Activated T-cell treated with anti-CD3 and anti-CD28 coated beads for 4 hours (primary cell): ENCODE data around the gene GSX2.

Source experiments
- DNase-seq: peaks from one replicate; pipeline ENCODE4 v3.0.0-alpha.2; 2020

GSX2 gene

DNA sequence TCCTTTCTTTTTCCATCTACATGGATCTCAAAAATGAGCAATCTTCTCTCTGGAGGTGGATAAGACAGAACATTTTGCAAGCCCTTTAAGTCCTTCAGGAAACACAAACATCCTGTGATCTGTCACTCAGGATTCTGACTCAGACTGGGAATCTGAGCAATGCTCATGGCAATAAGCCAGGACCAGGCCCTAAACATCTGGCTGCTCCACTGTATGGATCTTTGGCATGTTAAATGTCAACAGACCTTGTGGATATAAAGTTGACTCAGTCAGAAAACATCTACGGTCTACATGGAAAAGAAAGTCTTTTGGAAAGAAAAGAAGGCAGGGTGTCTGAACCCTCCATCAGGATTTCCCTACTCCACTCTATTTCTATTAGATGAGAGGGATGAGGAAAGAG lies 17.8 kb upstream of the GSX2 start:
- no peak for DNase-seq

DNA sequence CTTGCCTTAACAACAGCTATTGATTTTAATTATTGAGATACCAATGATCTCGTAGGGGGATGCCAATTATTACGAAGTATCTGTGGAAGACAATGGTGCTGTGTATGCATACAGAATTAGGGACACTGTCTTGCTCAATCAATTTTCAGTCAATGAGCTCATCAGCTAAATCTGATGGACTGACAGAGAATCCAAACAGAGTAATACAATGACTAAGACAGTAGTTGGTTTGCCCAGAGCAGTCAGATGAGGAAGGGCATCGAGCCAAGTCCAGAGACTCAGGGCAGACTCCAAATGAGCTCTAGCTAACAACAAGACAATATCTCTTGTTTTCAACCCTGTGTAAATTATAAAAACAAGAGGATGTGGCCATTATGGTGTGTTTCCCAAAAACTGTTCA lies 14.7 kb upstream of the GSX2 start:
- DNase-seq: no peak

DNA sequence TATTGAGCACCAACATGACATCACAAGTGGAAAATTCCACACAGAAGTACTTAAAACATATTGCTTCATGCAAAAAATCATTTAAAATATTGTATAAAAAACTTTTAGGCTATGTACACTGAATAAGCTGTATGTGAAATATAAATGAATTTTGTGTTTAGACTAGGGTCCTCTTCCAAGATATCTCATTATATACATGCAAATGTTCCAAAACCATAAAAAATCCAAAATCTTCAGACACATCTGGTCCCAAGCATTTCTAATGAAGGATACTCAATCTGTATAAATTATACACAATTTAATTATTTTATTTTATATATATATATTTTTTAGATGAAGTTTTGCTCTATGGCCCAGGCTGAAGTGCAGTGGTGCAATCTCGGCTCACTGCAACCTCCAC lies 10.1 kb upstream of the GSX2 start:
- no peak for DNase-seq

DNA sequence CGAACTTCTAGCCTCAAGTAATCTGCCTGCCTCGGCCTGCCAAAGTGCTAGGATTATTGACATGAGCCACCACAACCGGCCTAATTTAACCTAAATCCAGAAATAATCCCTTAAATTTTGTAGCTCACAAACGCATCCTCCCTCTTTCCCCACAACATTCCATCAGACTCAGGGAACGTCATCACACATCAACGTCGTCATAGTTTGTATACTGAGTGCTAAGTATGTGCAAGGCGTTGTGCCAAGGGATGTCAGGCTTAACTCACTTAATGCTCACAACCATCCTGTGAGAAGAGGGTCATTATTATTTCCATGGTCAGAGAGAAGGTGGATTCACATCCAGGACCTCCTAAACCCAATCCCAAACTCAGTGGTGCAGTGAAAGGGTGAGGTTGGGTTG lies 9.6 kb upstream of the GSX2 start:
- DNase-seq: no peak

DNA sequence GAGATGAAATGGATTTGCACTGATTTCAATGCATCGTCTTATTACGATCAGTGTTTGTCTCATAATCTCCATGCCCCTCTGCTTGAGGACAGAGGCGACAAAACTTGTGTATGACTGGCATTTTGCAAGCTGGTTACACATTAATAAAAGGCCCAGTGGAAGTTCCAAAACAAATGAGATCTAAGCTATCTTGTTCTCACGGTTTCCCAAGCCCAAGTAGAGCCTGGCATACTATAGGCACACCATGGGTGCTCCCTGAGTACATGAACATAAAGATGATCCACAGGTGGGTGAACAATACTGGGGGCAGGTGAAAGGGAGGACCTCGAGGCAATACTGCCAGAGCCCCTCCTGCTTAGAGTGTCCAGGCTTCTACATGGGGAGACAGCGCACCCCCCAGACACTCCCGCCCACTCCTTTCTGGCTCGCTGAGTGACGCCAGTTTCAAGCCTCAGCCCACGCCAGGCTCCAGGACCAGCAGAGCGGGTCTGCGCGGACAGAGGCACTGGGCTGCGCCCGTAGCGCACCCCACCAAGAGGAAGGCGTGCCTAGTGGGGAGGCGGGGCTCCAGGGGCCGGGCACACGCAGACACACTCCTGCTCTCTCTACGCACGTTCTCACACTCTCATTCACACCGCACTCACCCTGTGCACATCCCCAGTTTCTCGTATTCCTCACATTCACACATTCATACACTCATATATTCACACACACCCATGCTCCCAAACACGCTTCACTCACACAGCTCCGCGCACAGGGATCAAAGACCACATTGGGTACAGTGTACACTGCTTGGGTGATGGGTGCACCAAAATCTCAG lies 8.9 kb upstream of the GSX2 start:
- DNase-seq: no peak

DNA sequence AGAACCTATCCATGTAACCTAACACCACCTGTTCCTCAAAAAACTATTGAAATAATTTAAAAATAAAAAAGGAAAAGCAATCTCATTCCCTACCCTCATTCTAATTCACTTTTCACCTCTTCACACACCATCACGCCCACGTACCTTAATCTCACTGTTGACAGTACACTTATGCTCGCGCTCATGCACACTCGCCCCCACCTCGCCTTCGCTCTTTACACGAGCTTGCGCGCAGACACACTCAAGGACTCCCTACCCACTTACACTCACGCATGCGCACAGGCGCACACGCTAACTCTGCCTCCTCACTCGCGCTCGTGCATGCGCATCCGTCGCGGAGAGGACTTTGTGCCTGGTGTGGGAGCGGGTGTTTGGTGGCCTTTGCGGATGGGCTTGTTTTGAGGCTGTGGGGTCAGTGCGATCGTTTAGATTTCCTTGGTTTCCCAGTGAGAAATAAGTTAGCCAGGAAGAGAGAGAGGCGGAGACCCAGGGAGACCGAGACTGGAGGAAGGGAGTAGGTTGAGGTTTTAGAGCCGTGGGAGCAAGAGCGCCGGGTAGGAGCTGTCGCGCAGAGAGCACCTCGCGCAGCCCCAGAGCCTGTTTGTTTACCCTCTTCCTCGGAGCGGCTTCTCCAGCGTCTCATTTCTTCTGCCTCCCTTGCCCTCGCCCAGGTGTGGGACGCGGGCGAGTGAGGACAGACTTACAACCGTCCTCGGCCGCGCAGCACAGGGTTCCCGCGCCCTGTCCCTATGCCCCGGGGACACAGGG lies 8.1 kb upstream of the GSX2 start:
- DNase-seq: peak; percentile 80

DNA sequence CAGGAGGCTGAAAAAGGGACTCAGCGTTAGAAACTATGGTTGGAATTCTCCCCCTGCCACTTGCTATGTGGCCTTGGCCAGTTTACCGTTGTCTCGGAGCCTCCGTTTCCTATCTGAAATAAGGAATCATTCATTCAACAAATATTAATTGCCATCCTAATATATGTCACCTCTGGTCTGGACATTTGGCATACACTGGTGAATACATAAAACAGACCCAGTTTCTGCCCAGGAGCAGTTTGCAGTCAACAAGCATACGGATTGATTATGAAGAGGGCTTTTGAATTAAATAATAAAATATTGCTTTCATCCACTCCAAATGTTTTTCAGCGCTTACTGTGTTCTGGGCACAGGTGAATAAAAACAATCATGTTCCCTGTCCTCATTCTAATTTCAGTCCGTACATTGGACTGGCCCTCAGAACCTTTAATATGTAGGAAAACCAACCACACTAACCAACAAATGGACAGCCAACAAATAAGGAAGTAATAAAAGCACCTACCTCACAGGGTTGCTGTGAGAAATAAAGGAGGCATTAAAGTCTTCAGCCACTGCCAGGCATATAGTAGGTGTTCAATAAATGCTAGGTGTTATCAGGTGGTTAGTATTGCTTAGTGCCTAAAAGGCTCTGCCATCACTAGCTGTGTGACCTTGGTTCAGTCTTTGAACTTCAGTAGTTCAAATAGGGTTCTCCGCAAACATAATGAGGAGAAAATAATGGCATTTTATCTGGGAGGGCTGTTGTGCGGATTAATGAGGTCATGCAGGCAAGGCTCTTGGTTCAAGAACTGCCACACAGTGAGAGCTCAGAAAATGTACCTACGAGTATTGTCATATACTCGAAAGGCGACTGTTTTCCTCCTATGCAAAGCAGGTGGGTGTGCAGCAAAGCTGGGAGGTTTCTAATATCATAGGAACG lies 7.3 kb upstream of the GSX2 start:
- no peak for DNase-seq

DNA sequence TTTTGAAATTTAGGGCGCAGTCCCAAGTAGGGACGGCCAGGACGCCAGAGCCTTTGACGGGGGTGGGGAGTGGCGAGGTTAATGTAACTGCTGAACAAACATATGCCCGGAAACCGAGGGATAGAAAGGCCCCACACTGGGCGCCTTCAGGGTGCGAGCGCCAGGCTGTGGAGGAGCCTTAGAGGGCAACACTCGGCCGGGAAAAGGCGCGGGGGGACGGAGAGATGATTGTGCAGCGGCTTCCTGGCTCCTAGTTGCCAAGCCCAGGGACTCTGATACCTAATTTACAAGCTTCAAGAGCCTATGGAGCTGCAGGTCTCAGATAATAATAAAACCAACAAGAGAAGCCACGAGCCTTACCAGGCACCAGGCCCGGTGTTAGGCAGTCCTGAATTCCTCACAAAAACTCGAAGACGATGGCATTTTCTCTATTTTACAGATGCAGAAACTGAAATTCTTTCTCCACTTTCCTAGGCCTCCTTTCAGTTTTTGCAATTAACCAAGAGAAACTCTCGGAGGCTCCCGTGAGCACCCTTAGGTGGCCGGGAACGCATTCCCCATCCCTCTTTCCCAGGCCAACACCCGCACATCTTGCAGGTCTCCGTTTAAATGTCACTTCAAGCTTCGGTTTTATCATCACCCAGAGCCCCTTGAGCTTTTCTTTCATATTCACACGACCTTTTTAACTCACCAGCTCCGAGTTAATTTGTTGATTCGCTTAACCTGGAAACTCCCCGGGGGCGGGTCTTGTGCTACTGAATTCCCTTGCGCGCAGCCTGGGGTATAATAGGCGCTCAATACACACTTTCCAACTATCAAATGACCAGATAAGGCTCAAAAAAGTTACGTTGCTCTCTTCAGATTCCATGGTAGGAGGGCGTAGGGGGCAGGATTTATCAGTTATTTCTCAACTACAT lies 6.4 kb upstream of the GSX2 start:
- DNase-seq: peak; percentile 30

DNA sequence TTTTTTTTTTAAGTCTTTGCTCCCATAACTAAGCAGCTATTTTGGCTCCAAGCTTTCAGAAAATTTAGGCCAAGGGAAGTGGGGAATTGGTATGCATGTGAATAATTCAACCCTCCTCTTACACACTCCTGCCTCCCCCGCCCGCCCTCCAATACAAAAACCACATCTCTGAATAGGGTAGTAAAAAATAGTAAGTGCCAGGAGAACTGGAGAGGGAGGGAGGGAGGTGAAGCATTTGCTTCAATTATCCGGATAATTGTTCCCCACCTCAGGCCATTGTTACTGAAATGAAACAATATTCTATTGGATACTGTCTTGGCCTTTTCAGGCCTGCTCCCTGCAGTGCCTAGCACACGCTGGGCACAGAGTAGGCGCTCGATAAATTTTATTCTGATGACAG lies 5.5 kb upstream of the GSX2 start:
- no peak for DNase-seq

DNA sequence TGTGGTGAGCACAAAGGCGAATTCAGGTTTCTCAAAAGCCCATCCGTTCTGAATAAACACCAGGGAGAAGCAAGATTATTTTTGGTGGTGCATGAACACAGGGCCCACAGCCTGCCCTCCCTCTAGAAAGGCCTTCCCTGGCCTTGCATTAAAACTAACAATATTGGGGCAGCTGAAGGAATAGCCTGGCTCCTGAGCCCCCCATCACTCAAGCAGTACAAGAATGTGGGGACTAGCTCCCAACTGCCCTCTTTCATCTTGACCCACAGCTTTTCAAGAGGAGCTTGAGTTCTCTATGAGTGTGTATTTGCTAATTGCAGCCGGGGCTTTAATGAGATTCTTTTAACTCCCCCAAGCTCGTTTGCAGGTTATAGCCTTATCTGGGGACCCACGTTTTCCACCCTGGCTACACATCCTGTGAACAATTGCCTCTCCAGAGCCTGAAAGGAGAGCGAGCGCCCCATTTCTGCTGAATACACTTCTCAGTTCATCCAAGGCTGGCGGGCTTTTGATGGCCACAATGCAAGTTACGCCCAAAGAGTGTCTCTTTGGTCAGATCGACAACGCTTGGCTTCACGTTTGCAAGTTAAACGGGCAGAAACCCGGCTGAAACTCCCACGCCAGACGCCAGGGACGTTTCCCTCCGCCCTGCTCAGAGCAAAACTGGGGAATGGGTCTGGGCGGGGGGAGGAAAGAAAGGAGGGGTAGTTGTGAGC lies 4.7 kb upstream of the GSX2 start:
- DNase-seq: no peak

DNA sequence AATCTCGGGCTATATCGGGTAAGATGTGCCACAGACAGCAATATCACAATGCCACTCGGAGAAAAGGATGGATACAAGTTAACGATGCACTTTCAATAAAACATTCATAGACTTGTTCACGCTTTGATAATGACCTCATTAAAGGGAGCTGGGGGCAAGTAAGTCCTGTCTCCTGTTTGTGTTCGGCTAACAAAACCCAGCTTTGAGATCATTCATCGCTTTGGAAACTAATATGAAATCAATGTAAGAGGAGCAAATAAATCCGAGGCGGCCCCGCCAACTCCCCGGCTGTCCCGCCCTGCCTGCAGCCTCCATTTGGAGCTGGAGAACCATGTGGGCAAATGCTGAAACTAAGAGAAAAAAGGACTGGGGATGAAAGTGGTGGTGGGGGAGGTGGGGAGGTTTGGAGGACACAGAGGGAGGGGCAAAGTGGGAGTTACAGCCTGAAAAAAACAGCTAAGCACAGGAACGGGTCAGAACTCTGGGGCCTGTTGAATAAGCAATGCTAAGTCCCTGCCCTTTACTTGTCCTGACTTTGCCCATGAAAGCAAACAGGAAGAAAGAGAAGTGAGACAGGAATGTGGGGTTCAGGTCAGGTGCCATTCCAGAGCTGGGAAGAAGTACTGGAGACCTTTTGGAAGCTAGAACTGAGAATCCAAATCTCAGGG lies 3.5 kb upstream of the GSX2 start:
- DNase-seq: no peak

DNA sequence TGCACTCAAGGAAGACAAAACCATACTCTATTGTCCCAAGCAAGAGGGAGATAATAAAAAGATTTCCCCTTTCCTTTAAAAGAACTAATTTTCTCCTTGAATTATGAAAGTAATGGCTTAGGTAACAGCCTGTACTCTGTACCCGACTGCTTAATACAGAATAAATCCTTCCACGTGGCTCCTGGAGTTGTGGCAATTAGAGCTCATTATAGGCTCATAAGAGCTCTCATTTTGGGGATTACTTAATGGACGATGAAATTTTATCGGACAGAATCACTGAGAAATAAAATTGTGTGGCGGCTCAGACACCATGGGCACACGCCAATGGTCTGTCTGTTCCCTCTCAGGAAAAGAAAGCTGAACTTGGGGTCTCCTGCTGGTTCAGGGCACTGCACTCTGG lies 2.8 kb upstream of the GSX2 start:
- no peak for DNase-seq

DNA sequence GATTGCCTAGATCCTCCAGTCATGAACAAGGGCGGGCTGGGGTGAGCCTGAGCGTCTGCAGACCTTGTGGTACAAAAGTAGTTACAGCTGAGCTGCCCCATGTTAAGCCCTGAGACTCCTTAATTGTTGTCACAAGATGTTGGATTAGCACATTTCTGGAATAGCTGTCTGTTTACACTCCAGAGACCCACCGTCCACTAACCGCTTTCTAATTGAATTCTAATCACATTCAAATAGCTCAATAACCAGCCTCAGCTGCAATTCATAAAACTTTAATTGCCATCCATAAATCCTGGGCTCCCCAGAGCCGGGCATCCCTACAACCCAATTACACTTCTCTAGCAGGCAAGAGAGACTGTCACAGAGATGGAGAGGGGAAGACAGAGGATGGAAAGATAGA lies 1.6 kb upstream of the GSX2 start:
- no peak for DNase-seq

DNA sequence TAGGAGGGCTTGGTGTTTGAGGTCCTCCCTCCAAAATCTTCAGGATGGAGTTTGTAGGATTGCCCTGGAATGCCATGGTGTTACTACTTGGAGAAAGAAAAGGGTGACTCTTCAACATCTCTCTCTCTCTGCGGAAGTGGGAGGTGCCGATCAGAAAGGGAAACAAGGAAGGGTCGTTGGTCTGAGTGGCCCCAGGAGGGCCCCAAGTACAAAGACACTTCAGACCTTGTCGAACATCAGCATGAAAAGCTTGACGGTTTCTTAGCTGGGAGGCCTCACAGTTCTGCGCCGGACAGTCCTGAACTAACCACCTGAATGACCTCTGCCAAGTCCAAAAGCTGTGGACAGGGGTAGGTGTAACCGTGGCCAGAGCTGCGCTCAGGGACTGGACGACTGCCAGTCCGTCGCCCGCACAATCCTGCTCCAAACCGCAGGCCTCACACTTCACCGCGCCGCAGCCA lies 646 bp upstream of the GSX2 start:
- DNase-seq: no peak

DNA sequence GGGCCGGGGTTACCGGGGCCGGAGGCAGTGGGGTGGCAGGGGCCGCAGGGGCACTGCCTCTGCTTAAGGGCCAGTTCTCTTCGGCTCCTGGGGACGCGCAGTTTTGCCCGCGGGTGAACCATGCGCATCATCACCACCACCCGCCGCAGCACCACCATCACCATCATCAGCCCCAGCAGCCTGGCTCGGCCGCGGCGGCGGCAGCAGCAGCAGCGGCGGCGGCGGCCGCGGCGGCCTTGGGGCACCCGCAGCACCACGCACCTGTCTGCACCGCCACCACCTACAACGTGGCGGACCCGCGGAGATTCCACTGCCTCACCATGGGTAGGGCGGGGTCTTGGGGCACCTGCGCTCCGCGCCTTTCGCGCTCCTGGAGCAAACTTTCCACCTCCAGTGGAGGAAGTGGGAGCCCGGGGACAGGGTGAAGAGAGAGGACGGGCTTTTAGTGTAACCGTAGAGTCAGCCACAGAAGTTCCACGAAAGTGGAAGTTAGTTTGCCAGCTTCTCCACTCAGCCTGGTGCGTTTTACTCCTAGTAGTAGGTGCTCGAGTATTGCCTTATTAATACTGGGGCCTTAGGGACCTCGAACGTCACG lies 729 bp downstream of the GSX2 start:
- no peak for DNase-seq

DNA sequence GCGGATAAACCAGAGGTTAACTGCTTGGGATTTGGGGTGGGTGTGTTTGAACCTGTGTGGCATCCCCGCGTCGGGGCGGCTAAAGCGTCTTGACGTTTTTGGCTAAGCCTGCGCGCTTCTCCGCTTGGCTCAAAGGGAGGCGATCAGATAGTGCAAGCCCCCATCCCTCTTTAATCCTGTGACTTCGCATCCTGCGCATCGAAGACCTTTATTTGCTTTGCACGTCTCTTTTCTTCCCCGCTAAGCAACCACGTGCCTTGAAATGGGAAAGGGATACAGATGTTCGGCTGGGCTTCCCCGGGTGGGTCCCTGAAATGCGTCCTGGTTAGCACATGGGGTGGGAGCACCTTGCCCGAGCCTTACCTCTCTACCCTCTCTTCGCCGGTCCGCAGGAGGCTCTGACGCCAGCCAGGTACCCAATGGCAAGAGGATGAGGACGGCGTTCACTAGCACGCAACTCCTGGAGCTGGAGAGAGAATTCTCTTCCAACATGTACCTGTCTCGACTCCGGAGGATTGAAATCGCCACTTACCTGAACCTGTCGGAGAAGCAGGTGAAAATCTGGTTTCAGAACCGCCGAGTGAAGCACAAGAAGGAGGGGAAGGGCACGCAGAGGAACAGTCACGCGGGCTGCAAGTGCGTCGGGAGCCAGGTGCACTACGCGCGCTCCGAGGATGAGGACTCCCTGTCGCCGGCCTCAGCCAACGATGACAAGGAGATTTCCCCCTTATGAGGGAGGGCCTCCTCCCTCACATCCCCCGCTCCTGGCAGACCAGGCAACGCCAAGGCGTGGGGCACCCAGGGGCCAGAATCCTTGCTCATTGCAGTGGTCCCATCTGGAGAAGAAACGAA lies 1.5 kb downstream of the GSX2 start:
- DNase-seq: no peak

DNA sequence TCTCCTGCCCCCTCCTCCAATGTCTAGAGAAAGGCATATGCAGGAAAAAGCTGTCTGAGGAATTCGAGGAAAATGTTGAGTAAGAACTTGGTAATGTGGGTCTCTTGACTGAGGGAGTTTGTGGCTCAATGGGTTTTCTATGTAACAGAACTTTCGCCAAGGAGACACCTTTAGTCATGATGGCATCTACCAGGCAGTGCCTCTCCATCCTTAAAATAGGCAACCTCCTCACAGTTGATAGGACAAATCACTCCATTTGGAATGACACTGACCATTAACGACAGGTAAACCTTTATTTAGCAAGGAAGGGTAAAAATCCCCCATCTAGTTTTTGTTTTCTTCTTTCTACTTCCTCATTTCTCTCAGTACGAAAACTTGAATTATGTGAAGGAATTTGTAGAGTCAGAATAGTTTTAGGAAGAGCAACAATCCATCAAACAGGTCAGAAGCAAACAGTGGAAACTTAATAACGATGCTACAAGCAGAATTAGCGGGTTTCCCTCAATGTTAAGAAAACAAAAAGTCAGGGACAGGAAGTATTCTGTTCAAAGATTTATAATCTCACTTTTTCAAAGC lies 2.7 kb downstream of the GSX2 start:
- DNase-seq: no peak

DNA sequence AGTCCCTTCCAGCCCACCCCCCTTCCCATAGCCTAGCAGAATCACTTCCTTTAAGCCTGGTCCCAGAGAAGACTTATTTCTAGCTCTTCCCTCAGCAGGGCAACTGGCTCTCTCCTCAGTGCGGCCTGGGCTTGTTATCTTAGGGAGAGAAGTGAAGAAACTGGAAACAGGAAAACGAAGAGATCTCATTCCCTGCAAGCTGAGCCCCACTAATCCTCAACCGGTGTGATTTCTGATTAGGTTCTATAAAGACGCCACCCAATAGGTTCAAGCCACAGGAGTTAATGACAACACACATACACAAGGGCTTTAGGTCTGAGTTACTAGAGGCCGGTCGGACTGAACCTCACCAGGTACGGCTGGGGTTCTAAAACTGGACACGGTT lies 3.2 kb downstream of the GSX2 start:
- DNase-seq: no peak

DNA sequence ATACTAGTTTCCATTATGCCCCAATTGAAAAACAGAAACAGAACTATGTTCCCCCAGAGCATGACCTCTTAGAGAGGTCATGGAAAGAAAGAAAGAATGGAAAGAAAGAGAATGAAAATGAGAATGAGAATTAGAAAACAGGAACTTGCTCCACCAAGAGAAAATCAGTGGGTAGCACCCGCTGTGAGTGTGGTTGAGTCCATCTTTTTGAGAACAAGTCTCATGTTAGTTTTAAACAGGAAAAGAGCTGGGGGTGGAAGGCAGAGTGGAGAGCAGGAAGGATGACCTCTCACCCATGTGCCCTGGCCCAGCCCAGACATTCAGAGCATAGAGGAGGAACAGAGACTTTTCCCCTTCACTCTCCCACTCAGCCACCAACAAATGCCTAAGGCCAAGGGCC lies 4.9 kb downstream of the GSX2 start:
- no peak for DNase-seq
